GM12891 (cell line): Measurements from ENCODE around the gene ADCY5.

Experiments used
- DNase-seq: peaks from one replicate; pipeline ENCODE4 v3.0.0; 2011; ENCODE audit warnings: low spot score; ENCODE audit not compliant: insufficient read length
- FAIRE-seq: peaks from 2 replicates; lab custom pipeline; 2011; peaks lifted over from hg19 to GRCh38; lab: Jason Lieb, UNC
- PAX5 ChIP-seq: IDR thresholded peaks from 2 replicates; pipeline ENCODE4 v1.6.1; 2011; ENCODE audit warnings: low read length, moderate library complexity, mild to moderate bottlenecking; ENCODE audit not compliant: insufficient read depth, severe bottlenecking
- POLR2A ChIP-seq: IDR thresholded peaks from 2 replicates; pipeline ENCODE4 v1.6.1; 2011; ENCODE audit warnings: low read depth, low read length, control low read depth
- POLR2AphosphoS5 ChIP-seq: IDR thresholded peaks from 2 replicates; pipeline ENCODE4 v1.6.1; 2011; ENCODE audit warnings: low read depth, low read length, control low read depth
- POU2F2 ChIP-seq: IDR thresholded peaks from 2 replicates; pipeline ENCODE4 v1.6.1; 2011; ENCODE audit warnings: low read depth, mild to moderate bottlenecking, control low read depth, low read length, moderate library complexity
- SPI1 ChIP-seq: IDR thresholded peaks from 2 replicates; pipeline ENCODE4 v1.6.1; 2011; ENCODE audit warnings: low read depth, low read length, control low read depth
- TAF1 ChIP-seq: IDR thresholded peaks from 2 replicates; pipeline ENCODE4 v1.6.1; 2011; ENCODE audit warnings: low read depth, low read length, control low read depth

Gene ADCY5

DNA sequence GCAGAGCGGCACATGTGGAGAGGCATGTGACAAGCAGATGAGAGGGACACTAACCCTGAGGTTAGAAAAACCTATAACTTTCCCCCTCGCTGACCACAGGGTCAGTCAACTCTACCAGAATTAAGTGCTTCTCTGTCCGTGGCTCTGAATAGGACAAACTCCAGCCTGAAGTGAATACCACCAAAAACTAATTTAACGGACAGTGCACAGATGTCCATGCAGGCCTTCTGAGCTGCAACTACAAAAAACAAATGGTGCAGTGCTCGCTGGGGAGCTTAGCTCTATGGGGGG lies 59.3 kb downstream of the ADCY5 start:
- no peak for DNase-seq
- TF ChIP-seq POLR2A = no peak
- no peak for TF ChIP-seq PAX5
- no peak for FAIRE-seq

- FAIRE-seq = no peak
These were observed 59.9 kb downstream of the ADCY5 start for GRCh38 chr3:123388811-123389627.

GRCh38 chr3:123388042-123388441 lies 60.8 kb downstream of the ADCY5 start:
- TF ChIP-seq SPI1 (no peak), POLR2A (no peak), TAF1 (no peak), POLR2AphosphoS5 (no peak), PAX5 (no peak), POU2F2 (no peak)
- DNase-seq = no peak
- FAIRE-seq = no peak

More at GRCh38 chr3:123388811-123389627, 59.9 kb downstream of the ADCY5 start:
- TF ChIP-seq POLR2A (no peak), POLR2AphosphoS5 (no peak), PAX5 (no peak), SPI1 (no peak), POU2F2 (no peak), TAF1 (no peak)
- no peak for DNase-seq

DNA sequence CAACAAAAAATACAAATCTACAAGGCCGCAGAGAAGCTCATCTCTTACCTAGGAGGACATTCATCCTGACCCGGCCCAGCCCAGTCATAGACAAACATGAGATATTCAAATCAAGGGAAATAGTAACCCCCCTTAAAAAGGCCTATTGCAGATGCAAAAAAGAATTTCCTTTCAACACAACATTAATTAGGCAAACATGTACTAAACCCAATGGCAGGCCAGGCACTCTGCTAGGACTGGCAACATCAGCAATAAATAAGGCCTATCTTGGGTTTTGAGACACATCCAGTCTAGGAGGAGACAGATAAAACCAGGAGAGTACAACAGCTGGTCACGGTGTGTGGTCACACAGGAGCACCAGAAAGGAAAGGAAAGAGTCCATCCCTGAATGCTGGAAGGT lies 61.4 kb downstream of the ADCY5 start:
- FAIRE-seq = no peak
- no peak for DNase-seq
- TF ChIP-seq TAF1 = no peak
- TF ChIP-seq POU2F2 = no peak
- TF ChIP-seq SPI1 = no peak
- TF ChIP-seq POLR2A = no peak
- no peak for TF ChIP-seq POLR2AphosphoS5
- TF ChIP-seq PAX5 = no peak

- TF ChIP-seq POLR2A = no peak
- no peak for TF ChIP-seq TAF1
- no peak for TF ChIP-seq POU2F2
- TF ChIP-seq SPI1 = no peak
- no peak for TF ChIP-seq POLR2AphosphoS5
- TF ChIP-seq PAX5 = no peak
- FAIRE-seq = no peak
- DNase-seq = no peak
These were observed 62.3 kb downstream of the ADCY5 start for GRCh38 chr3:123386477-123387040.

DNA sequence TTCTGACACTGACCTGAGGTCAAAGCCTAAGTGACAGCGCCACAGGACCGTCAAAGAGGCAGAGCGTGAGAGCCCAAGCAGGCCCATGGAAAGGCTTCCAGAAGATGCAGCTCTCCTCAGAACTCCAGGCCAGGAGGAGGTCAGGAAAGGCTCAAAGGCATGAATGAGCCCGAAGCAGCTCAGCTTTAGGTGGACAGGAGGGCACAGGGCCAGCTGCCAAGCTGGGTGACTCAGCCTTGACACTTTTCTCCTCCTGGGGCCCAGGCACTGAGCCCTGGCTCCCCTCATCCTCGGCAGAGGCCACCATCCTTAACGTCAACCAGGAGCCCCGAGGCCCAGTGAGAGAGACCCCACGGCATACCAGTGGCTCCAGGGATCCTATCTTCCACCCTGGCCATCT lies 62.9 kb downstream of the ADCY5 start:
- DNase-seq (no peak), FAIRE-seq (no peak)
- no peak for TF ChIP-seq SPI1
- no peak for TF ChIP-seq PAX5
- no peak for TF ChIP-seq POU2F2
- TF ChIP-seq POLR2A = no peak

DNA sequence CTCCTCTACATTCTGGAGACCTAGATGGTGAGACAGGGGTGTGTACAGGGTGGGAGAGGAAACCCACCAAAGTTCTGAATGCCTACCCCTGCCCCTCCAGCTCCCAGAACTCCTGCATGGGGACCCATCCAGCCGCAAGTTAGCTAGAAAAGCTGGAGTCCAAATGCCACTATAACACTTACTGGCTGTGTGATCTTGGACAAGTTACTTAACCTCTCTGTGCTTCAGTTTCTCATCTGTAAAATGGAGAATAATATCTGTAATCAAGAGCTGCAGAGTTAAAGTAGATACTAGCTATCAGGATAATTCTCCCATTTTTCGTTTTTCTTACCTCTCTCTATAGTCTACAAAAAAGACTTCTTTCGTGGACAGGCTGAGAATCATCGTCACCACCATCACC lies 63.4 kb downstream of the ADCY5 start:
- DNase-seq = no peak
- TF ChIP-seq SPI1 (no peak), POLR2A (no peak), TAF1 (no peak), POLR2AphosphoS5 (no peak), POU2F2 (no peak), PAX5 (no peak)
- no peak for FAIRE-seq

GRCh38 chr3:123385001-123385401 lies 63.9 kb downstream of the ADCY5 start:
- DNase-seq (no peak), FAIRE-seq (no peak)
- TF ChIP-seq TAF1 (no peak), SPI1 (no peak), PAX5 (no peak), POLR2A (no peak), POLR2AphosphoS5 (no peak), POU2F2 (no peak)

GRCh38 chr3:123384256-123384655 lies 64.6 kb downstream of the ADCY5 start:
- no peak for FAIRE-seq
- TF ChIP-seq PAX5 (no peak), SPI1 (no peak), POLR2A (no peak), POU2F2 (no peak), POLR2AphosphoS5 (no peak), TAF1 (no peak)
- no peak for DNase-seq
